Type B pancreatic cell (in vitro differentiated cells): ENCODE data around the gene TOMM34. TPM values are rescaled to one million over a fixed set of nuclear protein-coding genes. Genes with fewer than 3 reads are reported as not detected.

Source experiments
- DNase-seq: peaks from one replicate; pipeline ENCODE4 v3.0.0; 2021; ENCODE audit warnings: mixed read lengths; ENCODE audit not compliant: unreplicated experiment; ENCODE audit errors: extremely low spot score
- H3K27ac Mint-ChIP-seq: 2 replicates; pipeline ENCODE4 v1.8.0; 2021; ENCODE audit warnings: mild to moderate bottlenecking, mixed read lengths
- H3K27me3 Mint-ChIP-seq: 2 replicates; pipeline ENCODE4 v1.8.0; 2021; ENCODE audit warnings: mixed read lengths
- H3K36me3 Mint-ChIP-seq: 2 replicates; pipeline ENCODE4 v1.8.0; 2021; ENCODE audit warnings: mixed read lengths
- H3K4me1 Mint-ChIP-seq: one replicate; pipeline ENCODE4 v1.8.0; 2021; ENCODE audit warnings: mixed read lengths; ENCODE audit not compliant: unreplicated experiment
- H3K4me3 Mint-ChIP-seq: 2 replicates; pipeline ENCODE4 v1.8.0; 2021; ENCODE audit warnings: mild to moderate bottlenecking, mixed read lengths
- H3K9me3 Mint-ChIP-seq: 2 replicates; pipeline ENCODE4 v1.8.0; 2021; ENCODE audit warnings: mixed read lengths
- total RNA-seq: library from RNA; stranded (reverse); gene quantifications from 2 replicates; pipeline ENCODE4 v1.2.1, GENCODE V29; 2021; ENCODE audit warnings: low replicate concordance
- TF ChIP-seq, protein P1 (sequence below): fragments of 200-600 bp; sonication (generic); conservative IDR thresholded peaks from 2 replicates; pipeline ENCODE4 v1.5.0; 2021; ENCODE audit warnings: antibody characterized with exemption, mild to moderate bottlenecking

Gene TOMM34
- total RNA-seq, 1 donor from 2014 or later = 42.8 TPM

DNA sequence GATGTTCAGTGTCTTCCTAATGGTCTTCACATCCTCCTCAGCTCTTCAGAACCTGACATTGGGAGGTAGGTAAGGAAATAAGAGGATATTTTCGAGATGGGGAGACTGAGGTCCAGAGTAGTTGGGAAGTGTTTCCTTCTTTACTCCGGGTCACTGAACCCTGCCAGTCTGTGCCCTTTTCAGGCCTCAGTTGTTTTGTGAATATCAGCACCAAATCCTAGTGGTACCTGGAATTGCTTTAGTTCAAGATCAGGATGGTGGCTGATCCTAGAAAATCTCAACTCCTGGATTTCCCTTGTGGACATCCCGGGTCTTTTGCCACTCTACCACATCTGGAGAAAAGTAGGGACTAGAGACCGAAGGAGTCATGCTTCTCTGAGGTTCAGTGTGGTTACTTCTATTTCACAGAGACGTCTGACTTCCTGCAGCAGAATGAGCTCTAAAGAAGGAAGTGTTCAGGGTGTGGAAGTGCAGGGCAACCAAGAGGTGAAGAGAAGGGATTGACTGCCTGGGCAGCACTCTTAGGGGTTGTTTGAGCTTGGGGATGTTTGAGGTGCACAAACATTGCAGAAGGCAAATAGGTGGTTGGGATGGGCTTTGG lies 7.1 kb upstream of the TOMM34 start:
- TF ChIP-seq, protein P1, sequence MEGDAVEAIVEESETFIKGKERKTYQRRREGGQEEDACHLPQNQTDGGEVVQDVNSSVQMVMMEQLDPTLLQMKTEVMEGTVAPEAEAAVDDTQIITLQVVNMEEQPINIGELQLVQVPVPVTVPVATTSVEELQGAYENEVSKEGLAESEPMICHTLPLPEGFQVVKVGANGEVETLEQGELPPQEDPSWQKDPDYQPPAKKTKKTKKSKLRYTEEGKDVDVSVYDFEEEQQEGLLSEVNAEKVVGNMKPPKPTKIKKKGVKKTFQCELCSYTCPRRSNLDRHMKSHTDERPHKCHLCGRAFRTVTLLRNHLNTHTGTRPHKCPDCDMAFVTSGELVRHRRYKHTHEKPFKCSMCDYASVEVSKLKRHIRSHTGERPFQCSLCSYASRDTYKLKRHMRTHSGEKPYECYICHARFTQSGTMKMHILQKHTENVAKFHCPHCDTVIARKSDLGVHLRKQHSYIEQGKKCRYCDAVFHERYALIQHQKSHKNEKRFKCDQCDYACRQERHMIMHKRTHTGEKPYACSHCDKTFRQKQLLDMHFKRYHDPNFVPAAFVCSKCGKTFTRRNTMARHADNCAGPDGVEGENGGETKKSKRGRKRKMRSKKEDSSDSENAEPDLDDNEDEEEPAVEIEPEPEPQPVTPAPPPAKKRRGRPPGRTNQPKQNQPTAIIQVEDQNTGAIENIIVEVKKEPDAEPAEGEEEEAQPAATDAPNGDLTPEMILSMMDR = no peak
- Mint-ChIP-seq H3K36me3 (no peaks in the 10 kb centered on the region), H3K4me1 (peaks cover 31% of the 10 kb centered on the region), H3K9me3 (no peaks in the 10 kb centered on the region), H3K27me3 (no peaks in the 10 kb centered on the region), H3K27ac (peak overlapping the region; percentile 89), H3K4me3 (peak overlapping the region; percentile 99)
- no peak for DNase-seq

DNA sequence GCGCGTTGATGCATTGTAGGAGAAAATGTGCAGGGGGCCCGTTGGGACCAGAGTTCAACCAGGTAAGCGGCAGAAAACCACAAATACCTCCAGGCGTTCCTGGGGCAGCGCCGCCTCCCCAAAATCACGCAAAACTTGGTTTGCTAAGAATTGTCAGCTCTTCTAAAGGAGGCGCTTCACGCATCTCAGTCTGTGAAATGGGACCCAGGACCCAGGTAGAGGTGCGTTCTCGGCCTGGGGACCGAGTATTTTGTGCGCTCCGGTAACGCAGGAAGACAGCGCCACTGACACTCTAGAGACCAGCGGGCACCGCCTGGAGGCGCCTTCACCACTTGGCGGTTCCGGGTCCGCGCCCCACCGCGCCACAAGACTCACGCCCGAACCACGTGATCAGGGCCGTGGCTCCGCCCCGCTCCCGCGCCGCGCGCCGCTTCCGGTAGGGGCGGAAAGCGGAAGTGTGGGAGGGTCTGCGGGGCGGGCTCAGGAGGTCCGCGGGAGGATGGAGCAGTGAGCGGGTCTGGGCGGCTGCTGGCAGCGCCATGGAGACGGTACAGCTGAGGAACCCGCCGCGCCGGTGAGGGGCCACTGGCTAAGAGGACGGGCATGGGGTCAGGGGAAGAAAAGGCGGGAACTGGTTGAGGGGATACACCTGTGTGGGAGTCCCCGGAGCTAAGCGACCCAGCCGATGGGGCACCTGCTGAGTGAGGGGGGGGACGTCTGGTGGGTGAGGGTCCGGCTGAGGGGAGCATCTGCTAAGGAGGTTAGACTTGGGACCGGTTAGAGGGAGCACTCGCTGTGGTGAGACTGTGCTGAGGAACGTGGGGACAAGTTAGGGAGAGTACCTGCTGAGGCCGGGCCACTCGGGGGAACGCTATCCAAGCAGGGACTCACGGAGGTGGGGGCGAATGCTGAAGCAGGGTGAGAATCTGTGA lies 6.1 kb upstream of the TOMM34 start, which contains the start of gene STK4:
TSS of gene STK4 (plus strand) at position 483 of the 932 bp plus-strand sequence. CDS start at position 540, 57 bp downstream.
- TF ChIP-seq, protein P1 = peak; percentile 63
- H3K4me3 Mint-ChIP-seq = peak within 1 kb of the TSS; percentile 99
- no peaks in the 10 kb centered on the region for H3K9me3 Mint-ChIP-seq
- peaks cover 38% of the 10 kb centered on the region for H3K4me1 Mint-ChIP-seq
- DNase-seq = peak; percentile 95
- H3K36me3 Mint-ChIP-seq = no peaks in the 10 kb centered on the region
- H3K27me3 Mint-ChIP-seq = no peaks in the 10 kb centered on the region
- H3K27ac Mint-ChIP-seq = peak within 1 kb of the TSS; percentile 89

- TF ChIP-seq, protein P1 = no peak
- Mint-ChIP-seq H3K9me3 (no peaks in the 10 kb centered on the region), H3K27me3 (no peaks in the 10 kb centered on the region), H3K4me1 (peaks cover 44% of the 10 kb centered on the region), H3K27ac (peak overlapping the region; percentile 89), H3K4me3 (peak overlapping the region; percentile 99), H3K36me3 (no peaks in the 10 kb centered on the region)
- no peak for DNase-seq
Measured at GRCh38 chr20:44965651-44966029, 5.4 kb upstream of the TOMM34 start.

- peak overlapping the region; percentile 60 for H3K4me3 Mint-ChIP-seq
- no peak overlapping the region for H3K27ac Mint-ChIP-seq
- peaks cover 46% of the 10 kb centered on the region for H3K4me1 Mint-ChIP-seq
- no peak for DNase-seq
- H3K27me3 Mint-ChIP-seq = no peaks in the 10 kb centered on the region
- TF ChIP-seq, protein P1 = no peak
- H3K36me3 Mint-ChIP-seq = no peaks in the 10 kb centered on the region
- no peaks in the 10 kb centered on the region for H3K9me3 Mint-ChIP-seq
Measured at GRCh38 chr20:44963325-44964215, 3.4 kb upstream of the TOMM34 start.

DNA sequence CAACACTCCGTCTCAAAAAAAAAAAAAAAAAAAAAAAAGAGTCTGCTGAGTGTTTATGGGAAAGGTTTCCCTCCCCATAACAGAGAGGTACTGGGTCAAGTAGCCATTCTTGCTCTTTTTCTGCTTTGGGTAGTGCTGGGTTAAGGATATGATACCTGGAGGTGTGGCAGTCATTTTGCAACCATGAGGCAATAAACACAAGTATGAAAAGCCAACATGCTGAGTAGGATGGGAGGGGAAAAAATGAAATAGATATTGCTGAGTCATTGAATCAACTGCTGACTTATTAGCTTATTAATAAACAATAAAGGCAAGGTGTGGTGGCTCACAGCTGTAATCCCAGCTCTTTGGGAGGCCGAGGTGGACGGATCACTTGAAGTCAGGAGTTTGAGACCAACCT lies 2.3 kb upstream of the TOMM34 start:
- TF ChIP-seq, protein P1 = no peak
- H3K27ac Mint-ChIP-seq = no peak overlapping the region
- no peak overlapping the region for H3K4me3 Mint-ChIP-seq
- H3K9me3 Mint-ChIP-seq = no peaks in the 10 kb centered on the region
- no peaks in the 10 kb centered on the region for H3K27me3 Mint-ChIP-seq
- no peak for DNase-seq
- peaks cover 6% of the 10 kb centered on the region for H3K36me3 Mint-ChIP-seq
- peaks cover 49% of the 10 kb centered on the region for H3K4me1 Mint-ChIP-seq
